Trophoblast cell (in vitro differentiated cells and primary cell): ENCODE data around the gene SMAP2.
A peak's percentile ranks its signal among the peaks of the same experiment; 100 is the strongest.

Experiments used
- DNase-seq, 2 donors: peaks; one replicate each; pipeline ENCODE4 v3.0.0-alpha.2; 2016
- H2AFZ ChIP-seq: 2 replicates; pipeline ENCODE4 v1.6.1; 2013; ENCODE audit warnings: low read length, moderate library complexity, mild to moderate bottlenecking; ENCODE audit not compliant: insufficient read depth, poor library complexity
- H2AK5ac ChIP-seq: 2 replicates; pipeline ENCODE4 v1.6.1; 2013; ENCODE audit warnings: mild to moderate bottlenecking, low read length
- H2BK120ac ChIP-seq: 2 replicates; pipeline ENCODE4 v1.6.1; 2013; ENCODE audit warnings: low read length, mild to moderate bottlenecking, moderate library complexity; ENCODE audit not compliant: insufficient read depth, poor library complexity
- H2BK12ac ChIP-seq: 2 replicates; pipeline ENCODE4 v1.6.1; 2013; ENCODE audit warnings: mild to moderate bottlenecking, low read length, moderate library complexity
- H2BK5ac ChIP-seq: 2 replicates; pipeline ENCODE4 v1.6.1; 2013; ENCODE audit warnings: low read length, low read depth, moderate library complexity, mild to moderate bottlenecking; ENCODE audit not compliant: poor library complexity
- H3K14ac ChIP-seq: 2 replicates; pipeline ENCODE4 v1.6.1; 2013; ENCODE audit warnings: mild to moderate bottlenecking, low read length
- H3K18ac ChIP-seq: 2 replicates; pipeline ENCODE4 v1.6.1; 2013; ENCODE audit warnings: mild to moderate bottlenecking, low read length
- H3K23ac ChIP-seq: 2 replicates; pipeline ENCODE4 v1.6.1; 2013; ENCODE audit warnings: low read length
- H3K27ac ChIP-seq: 2 replicates; pipeline ENCODE4 v1.5.1; 2013; ENCODE audit warnings: low read depth, mild to moderate bottlenecking, inconsistent platforms, low read length, moderate library complexity
- H3K27me3 ChIP-seq: 2 replicates; pipeline ENCODE4 v1.6.1; 2013; ENCODE audit warnings: inconsistent platforms, mild to moderate bottlenecking, low read length, moderate library complexity; ENCODE audit not compliant: insufficient read depth
- H3K36me3 ChIP-seq, 2 experiments: 1 replicate in 1 of 2; 2 replicates in 1 of 2; pipeline ENCODE4 v1.6.1; 2013; ENCODE audit warnings: low read length in 2 of 2, mild to moderate bottlenecking in 2 of 2, moderate library complexity in 1 of 2; ENCODE audit not compliant: insufficient read depth in 2 of 2, control insufficient read depth in 1 of 2
- H3K4ac ChIP-seq: 2 replicates; pipeline ENCODE4 v1.6.1; 2013; ENCODE audit warnings: low read depth, mild to moderate bottlenecking, low read length, moderate library complexity
- H3K4me1 ChIP-seq, 2 experiments: 1 replicate in 1 of 2; 2 replicates in 1 of 2; pipeline ENCODE4 v1.6.1; 2013; ENCODE audit warnings: low read length in 2 of 2, mild to moderate bottlenecking in 2 of 2, moderate library complexity in 1 of 2; ENCODE audit not compliant: insufficient read depth in 2 of 2, control insufficient read depth in 1 of 2
- H3K4me2 ChIP-seq: 2 replicates; pipeline ENCODE4 v1.6.1; 2013; ENCODE audit warnings: inconsistent platforms, mild to moderate bottlenecking, low read length, moderate library complexity
- H3K4me3 ChIP-seq: 2 replicates; pipeline ENCODE4 v1.5.1; 2013; ENCODE audit warnings: mild to moderate bottlenecking, low read depth, low read length, inconsistent platforms
- H3K79me1 ChIP-seq: one replicate; pipeline ENCODE4 v1.6.1; 2013; ENCODE audit warnings: low read length
- H3K79me2 ChIP-seq: 2 replicates; pipeline ENCODE4 v1.6.1; 2013; ENCODE audit warnings: low read length, mild to moderate bottlenecking; ENCODE audit not compliant: control insufficient read depth, insufficient read depth, poor library complexity
- H3K9ac ChIP-seq: 2 replicates; pipeline ENCODE4 v1.6.1; 2013; ENCODE audit warnings: mild to moderate bottlenecking, low read length
- H3K9me3 ChIP-seq: 2 replicates; pipeline ENCODE4 v1.6.1; 2013; ENCODE audit warnings: low read depth, mild to moderate bottlenecking, control low read depth, inconsistent platforms, low read length; ENCODE audit not compliant: insufficient read depth
- H4K12ac ChIP-seq: 2 replicates; pipeline ENCODE4 v1.6.1; 2013; ENCODE audit warnings: low read depth, mild to moderate bottlenecking, low read length, moderate library complexity
- H4K8ac ChIP-seq: 2 replicates; pipeline ENCODE4 v1.6.1; 2013; ENCODE audit warnings: low read depth, mild to moderate bottlenecking, low read length, moderate library complexity
- H4K91ac ChIP-seq: one replicate; pipeline ENCODE4 v1.6.1; 2013; ENCODE audit warnings: low read depth, mild to moderate bottlenecking, low read length, moderate library complexity
- WGBS: extraction: QIAGEN DNeasy Blood & Tissue Kit; methylation state at CpG from one replicate; pipeline ENCODE4 v1.1.7; 2013; ENCODE audit warnings: missing lambda C conversion rate; ENCODE audit not compliant: insufficient read length, insufficient coverage; ENCODE audit errors: extremely low coverage; 5-methylcytosine and 5-hydroxymethylcytosine counted together

Gene SMAP2

GRCh38 chr1:40344597-40344996 lies 28.9 kb upstream of the SMAP2 start:
- no peaks in the 10 kb centered on the region for H3K79me2 ChIP-seq
- H3K4me3 ChIP-seq: no peak overlapping the region
- H4K91ac ChIP-seq: no peak overlapping the region
- H3K9ac ChIP-seq: no peak overlapping the region
- H3K23ac ChIP-seq: no peak overlapping the region
- no peak overlapping the region for H3K27ac ChIP-seq
- no peaks in the 10 kb centered on the region for H3K79me1 ChIP-seq
- H2BK5ac ChIP-seq: no peak overlapping the region
- no peak overlapping the region for H3K4ac ChIP-seq
- WGBS: no CpG with 5 or more reads among the region's 6 CpGs
- no peaks in the 10 kb centered on the region for H3K4me1 ChIP-seq
- no peaks in the 10 kb centered on the region for H3K27me3 ChIP-seq
- H3K18ac ChIP-seq: no peak overlapping the region
- no peak overlapping the region for H3K14ac ChIP-seq
- H2AFZ ChIP-seq: no peak overlapping the region
- no peak overlapping the region for H2BK12ac ChIP-seq
- no peaks in the 10 kb centered on the region for H3K36me3 ChIP-seq
- H4K8ac ChIP-seq: no peak overlapping the region
- no peaks in the 10 kb centered on the region for H3K9me3 ChIP-seq
- H4K12ac ChIP-seq: no peak overlapping the region
- H2BK120ac ChIP-seq: no peak overlapping the region
- no peak overlapping the region for H3K4me2 ChIP-seq
- no peak overlapping the region for H2AK5ac ChIP-seq
- DNase-seq: peak; percentile 52 to 70

GRCh38 chr1:40350391-40350790 lies 23.1 kb upstream of the SMAP2 start:
- Histone ChIP-seq H3K79me1 (no peaks in the 10 kb centered on the region), H3K18ac (no peak overlapping the region), H2BK12ac (no peak overlapping the region), H2BK120ac (no peak overlapping the region), H3K79me2 (no peaks in the 10 kb centered on the region), H3K9ac (no peak overlapping the region), H3K27me3 (no peaks in the 10 kb centered on the region), H4K8ac (no peak overlapping the region), H2AK5ac (no peak overlapping the region), H3K14ac (no peak overlapping the region), H2AFZ (no peak overlapping the region), H3K27ac (no peak overlapping the region), H3K4me1 (peaks cover 0 to 3% of the 10 kb centered on the region in 2 experiments), H2BK5ac (no peak overlapping the region), H4K12ac (no peak overlapping the region), H3K4me2 (no peak overlapping the region), H3K23ac (no peak overlapping the region), H4K91ac (no peak overlapping the region), H3K4me3 (no peak overlapping the region), H3K9me3 (no peaks in the 10 kb centered on the region), H3K4ac (no peak overlapping the region), H3K36me3 (no peaks in the 10 kb centered on the region)
- no peak for DNase-seq
- WGBS: no CpG with 5 or more reads among the region's 2 CpGs

- Histone ChIP-seq H2AK5ac (no peak overlapping the region), H4K91ac (no peak overlapping the region), H2AFZ (no peak overlapping the region)
Observed at GRCh38 chr1:40351124-40351523, 22.4 kb upstream of the SMAP2 start.

GRCh38 chr1:40352126-40352525 lies 21.4 kb upstream of the SMAP2 start:
- no peaks in the 10 kb centered on the region for H3K79me2 ChIP-seq
- no peak overlapping the region for H4K8ac ChIP-seq
- H2BK120ac ChIP-seq: no peak overlapping the region
- H2AFZ ChIP-seq: no peak overlapping the region
- H3K4me3 ChIP-seq: no peak overlapping the region
- no CpG with 5 or more reads among the region's 3 CpGs for WGBS
- no peak overlapping the region for H2AK5ac ChIP-seq
- H3K14ac ChIP-seq: no peak overlapping the region
- no peak overlapping the region for H3K23ac ChIP-seq
- H2BK5ac ChIP-seq: no peak overlapping the region
- H3K9me3 ChIP-seq: no peaks in the 10 kb centered on the region
- H3K4me2 ChIP-seq: no peak overlapping the region
- no peak overlapping the region for H4K12ac ChIP-seq
- H4K91ac ChIP-seq: no peak overlapping the region
- H3K79me1 ChIP-seq: no peaks in the 10 kb centered on the region
- no peak overlapping the region for H3K27ac ChIP-seq
- no peak overlapping the region for H3K18ac ChIP-seq
- H3K4ac ChIP-seq: no peak overlapping the region
- H3K4me1 ChIP-seq: peaks cover 0 to 3% of the 10 kb centered on the region in 2 experiments
- H3K27me3 ChIP-seq: no peaks in the 10 kb centered on the region
- no peak for DNase-seq
- no peak overlapping the region for H2BK12ac ChIP-seq
- H3K9ac ChIP-seq: no peak overlapping the region
- no peaks in the 10 kb centered on the region for H3K36me3 ChIP-seq

More at GRCh38 chr1:40351124-40351523, 22.4 kb upstream of the SMAP2 start:
- Histone ChIP-seq H2BK5ac (no peak overlapping the region), H3K79me2 (no peaks in the 10 kb centered on the region), H3K27ac (no peak overlapping the region), H2BK120ac (no peak overlapping the region), H3K23ac (no peak overlapping the region), H3K79me1 (no peaks in the 10 kb centered on the region), H3K9me3 (no peaks in the 10 kb centered on the region), H3K36me3 (no peaks in the 10 kb centered on the region), H4K8ac (no peak overlapping the region), H3K27me3 (no peaks in the 10 kb centered on the region), H3K18ac (no peak overlapping the region), H3K4ac (no peak overlapping the region), H3K9ac (no peak overlapping the region), H3K4me1 (peaks cover 0 to 3% of the 10 kb centered on the region in 2 experiments), H3K4me2 (no peak overlapping the region), H4K12ac (no peak overlapping the region), H3K4me3 (no peak overlapping the region), H3K14ac (no peak overlapping the region), H2BK12ac (no peak overlapping the region)
- no CpG with 5 or more reads among the region's 2 CpGs for WGBS
- DNase-seq: no peak
